ENCODE data around the gene CUBN.

DNA sequence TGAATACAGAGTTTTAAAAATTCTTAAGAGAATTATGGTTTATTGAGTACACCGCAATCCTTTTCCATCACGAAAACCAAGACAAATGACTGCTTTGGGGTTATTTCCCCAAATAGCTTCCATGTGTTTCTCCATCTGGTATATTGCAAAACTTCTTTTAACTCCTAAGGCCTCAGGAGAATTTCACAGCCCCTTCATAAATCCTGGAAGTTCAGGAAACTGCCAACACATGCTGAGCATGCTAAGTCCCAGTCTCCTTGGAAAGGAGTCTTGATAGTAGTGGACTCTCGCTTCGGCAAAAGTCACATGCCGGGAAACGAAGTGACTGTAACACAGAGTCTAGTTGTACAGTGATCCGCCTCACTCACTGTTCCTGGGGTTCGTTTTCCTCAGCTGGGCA, 224.3 kb downstream of the CUBN start:
- TF ChIP-seq, protein P1, sequence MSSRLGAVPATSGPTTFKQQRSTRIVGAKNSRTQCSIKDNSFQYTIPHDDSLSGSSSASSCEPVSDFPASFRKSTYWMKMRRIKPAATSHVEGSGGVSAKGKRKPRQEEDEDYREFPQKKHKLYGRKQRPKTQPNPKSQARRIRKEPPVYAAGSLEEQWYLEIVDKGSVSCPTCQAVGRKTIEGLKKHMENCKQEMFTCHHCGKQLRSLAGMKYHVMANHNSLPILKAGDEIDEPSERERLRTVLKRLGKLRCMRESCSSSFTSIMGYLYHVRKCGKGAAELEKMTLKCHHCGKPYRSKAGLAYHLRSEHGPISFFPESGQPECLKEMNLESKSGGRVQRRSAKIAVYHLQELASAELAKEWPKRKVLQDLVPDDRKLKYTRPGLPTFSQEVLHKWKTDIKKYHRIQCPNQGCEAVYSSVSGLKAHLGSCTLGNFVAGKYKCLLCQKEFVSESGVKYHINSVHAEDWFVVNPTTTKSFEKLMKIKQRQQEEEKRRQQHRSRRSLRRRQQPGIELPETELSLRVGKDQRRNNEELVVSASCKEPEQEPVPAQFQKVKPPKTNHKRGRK (CRISPR knock-in tag; IDR thresholded peaks at IDR 0.05; ENCODE audit: borderline replicate concordance): no peak
- TF ChIP-seq ZNF219 (CRISPR knock-in tag; IDR thresholded peaks at IDR 0.05; ENCODE audit: borderline replicate concordance) (no peak), RELA (CRISPR knock-in tag; IDR thresholded peaks at IDR 0.05; ENCODE audit: borderline replicate concordance) (no peak), SP1 (CRISPR knock-in tag; conservative IDR thresholded peaks at IDR 0.05) (no peak), NR2C2 (CRISPR knock-in tag; IDR thresholded peaks at IDR 0.05) (no peak), NFE2L1 (CRISPR knock-in tag; IDR thresholded peaks at IDR 0.05) (no peak), MYBL2 (CRISPR knock-in tag; IDR thresholded peaks at IDR 0.05) (no peak), CTCF (IDR thresholded peaks at IDR 0.05) (no peak)
- TF ChIP-seq, protein P2, sequence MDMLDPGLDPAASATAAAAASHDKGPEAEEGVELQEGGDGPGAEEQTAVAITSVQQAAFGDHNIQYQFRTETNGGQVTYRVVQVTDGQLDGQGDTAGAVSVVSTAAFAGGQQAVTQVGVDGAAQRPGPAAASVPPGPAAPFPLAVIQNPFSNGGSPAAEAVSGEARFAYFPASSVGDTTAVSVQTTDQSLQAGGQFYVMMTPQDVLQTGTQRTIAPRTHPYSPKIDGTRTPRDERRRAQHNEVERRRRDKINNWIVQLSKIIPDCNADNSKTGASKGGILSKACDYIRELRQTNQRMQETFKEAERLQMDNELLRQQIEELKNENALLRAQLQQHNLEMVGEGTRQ (CRISPR knock-in tag; IDR thresholded peaks at IDR 0.05): no peak

Data from WTC11 (cell line).